AG04449 (cell line): Measurements from ENCODE around the gene BTBD7.

Source experiments
- CTCF ChIA-PET: fragments of 350-600 bp; formaldehyde crosslinking; extraction: SDS; loops from one replicate; lab custom pipeline; 2021; ENCODE audit warnings: antibody characterized with exemption; lab: Yijun Ruan, JAX
- POLR2A ChIA-PET: fragments of 400-600, 350-600 bp; formaldehyde crosslinking; extraction: SDS; loops from one replicate; lab custom pipeline; 2020; ENCODE audit warnings: antibody characterized with exemption, inconsistent platforms; lab: Yijun Ruan, JAX
- DNase-seq: peaks from one replicate; pipeline ENCODE4 v3.0.0-alpha.2; 2010; ENCODE audit warnings: low read depth, low spot score
- H3K4me3 ChIP-seq: 2 replicates; pipeline ENCODE4 v1.5.1; 2011; ENCODE audit warnings: low read depth, mild to moderate bottlenecking, control low read depth, low read length
- TF ChIP-seq, protein P1 (sequence below): IDR thresholded peaks from one replicate; pipeline ENCODE4 v1.5.1; 2011; ENCODE audit warnings: mild to moderate bottlenecking, moderate library complexity, low read length, control low read depth, inconsistent platforms; ENCODE audit not compliant: insufficient read depth; ENCODE audit errors: missing control alignments

The BTBD7 gene, protein sequence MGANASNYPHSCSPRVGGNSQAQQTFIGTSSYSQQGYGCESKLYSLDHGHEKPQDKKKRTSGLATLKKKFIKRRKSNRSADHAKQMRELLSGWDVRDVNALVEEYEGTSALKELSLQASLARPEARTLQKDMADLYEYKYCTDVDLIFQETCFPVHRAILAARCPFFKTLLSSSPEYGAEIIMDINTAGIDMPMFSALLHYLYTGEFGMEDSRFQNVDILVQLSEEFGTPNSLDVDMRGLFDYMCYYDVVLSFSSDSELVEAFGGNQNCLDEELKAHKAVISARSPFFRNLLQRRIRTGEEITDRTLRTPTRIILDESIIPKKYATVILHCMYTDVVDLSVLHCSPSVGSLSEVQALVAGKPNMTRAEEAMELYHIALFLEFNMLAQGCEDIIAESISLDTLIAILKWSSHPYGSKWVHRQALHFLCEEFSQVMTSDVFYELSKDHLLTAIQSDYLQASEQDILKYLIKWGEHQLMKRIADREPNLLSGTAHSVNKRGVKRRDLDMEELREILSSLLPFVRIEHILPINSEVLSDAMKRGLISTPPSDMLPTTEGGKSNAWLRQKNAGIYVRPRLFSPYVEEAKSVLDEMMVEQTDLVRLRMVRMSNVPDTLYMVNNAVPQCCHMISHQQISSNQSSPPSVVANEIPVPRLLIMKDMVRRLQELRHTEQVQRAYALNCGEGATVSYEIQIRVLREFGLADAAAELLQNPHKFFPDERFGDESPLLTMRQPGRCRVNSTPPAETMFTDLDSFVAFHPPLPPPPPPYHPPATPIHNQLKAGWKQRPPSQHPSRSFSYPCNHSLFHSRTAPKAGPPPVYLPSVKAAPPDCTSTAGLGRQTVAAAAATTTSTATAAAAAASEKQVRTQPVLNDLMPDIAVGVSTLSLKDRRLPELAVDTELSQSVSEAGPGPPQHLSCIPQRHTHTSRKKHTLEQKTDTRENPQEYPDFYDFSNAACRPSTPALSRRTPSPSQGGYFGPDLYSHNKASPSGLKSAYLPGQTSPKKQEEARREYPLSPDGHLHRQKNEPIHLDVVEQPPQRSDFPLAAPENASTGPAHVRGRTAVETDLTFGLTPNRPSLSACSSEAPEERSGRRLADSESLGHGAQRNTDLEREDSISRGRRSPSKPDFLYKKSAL

DNA sequence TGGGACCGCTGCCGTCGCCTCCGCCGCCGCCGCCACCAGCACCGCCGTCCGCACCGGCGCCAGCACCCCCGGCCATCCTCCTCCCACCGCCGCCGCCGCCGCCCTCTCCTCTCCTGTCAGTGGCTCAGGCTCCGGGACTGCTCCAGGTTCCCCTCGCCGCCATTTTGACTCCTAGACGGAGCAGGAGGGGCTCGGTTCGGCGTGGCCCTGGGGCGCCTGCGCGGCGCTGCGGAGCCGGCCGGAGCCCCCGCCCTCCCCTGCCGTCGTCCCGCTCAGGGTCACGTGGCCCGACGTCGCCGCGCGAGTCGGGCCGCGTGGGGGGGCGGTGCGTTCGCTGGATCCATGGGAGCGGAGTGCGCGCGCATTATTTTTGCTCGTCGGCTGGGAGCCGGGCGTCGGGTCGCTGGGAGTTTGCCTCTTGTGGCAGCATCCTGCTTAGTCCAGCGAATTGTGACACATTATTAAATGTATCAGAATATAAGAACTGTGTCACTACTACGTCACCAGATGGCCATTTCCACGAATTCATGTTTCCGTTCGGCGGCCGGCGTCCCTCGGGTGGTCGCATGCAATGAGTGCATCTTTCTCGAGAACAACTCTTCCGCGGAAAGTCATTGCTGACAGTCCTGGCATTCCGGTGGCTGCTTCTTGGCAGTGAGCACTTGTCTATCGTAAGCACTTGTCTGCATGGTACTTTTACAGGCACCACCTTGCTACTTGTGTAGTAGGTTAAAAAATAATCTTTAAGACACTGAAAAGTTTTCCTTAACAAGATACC, at the start of gene BTBD7:
Gene BTBD7 (minus strand): TSS at position 184 of the 778 bp plus-strand sequence. CDS start 36,985 bp downstream, outside the sequence.
- TF ChIP-seq, protein P1, sequence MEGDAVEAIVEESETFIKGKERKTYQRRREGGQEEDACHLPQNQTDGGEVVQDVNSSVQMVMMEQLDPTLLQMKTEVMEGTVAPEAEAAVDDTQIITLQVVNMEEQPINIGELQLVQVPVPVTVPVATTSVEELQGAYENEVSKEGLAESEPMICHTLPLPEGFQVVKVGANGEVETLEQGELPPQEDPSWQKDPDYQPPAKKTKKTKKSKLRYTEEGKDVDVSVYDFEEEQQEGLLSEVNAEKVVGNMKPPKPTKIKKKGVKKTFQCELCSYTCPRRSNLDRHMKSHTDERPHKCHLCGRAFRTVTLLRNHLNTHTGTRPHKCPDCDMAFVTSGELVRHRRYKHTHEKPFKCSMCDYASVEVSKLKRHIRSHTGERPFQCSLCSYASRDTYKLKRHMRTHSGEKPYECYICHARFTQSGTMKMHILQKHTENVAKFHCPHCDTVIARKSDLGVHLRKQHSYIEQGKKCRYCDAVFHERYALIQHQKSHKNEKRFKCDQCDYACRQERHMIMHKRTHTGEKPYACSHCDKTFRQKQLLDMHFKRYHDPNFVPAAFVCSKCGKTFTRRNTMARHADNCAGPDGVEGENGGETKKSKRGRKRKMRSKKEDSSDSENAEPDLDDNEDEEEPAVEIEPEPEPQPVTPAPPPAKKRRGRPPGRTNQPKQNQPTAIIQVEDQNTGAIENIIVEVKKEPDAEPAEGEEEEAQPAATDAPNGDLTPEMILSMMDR, result no peak
- CTCF ChIA-PET, result no interaction called here
- DNase-seq, result peak; percentile 46
- H3K4me3 ChIP-seq, result peak within 1 kb of the TSS; percentile 84
- POLR2A ChIA-PET, result no interaction called here

GRCh38 chr14:93381644-93382043, 48.8 kb upstream of the BTBD7 start:
- ChIA-PET POLR2A (no interaction called here), CTCF (no interaction called here)
- TF ChIP-seq, protein P1, result no peak

DNA sequence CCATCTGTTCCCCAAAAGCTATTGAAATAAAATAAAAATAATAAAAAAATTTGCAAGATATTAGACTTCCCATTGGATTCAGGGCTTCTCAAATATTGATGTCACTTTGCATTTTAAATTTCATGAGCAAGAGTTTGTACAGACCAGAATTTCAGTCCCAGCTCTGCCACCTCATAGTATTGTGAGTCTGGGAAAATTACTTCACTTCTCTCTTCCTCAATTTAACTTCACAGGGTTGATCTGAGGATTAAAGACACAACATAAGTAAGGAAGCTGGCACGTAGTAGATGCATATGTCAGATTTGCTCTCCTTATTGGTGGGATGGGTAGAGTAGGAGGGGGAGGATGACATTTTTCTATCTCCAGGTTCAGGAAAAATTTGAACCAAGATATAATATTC, 47.0 kb upstream of the BTBD7 start:
- TF ChIP-seq, protein P1, result no peak
- no peak for DNase-seq
- no peak overlapping the region for H3K4me3 ChIP-seq
- ChIA-PET POLR2A (no interaction called here), CTCF (no interaction called here)

More at GRCh38 chr14:93381644-93382043, 48.8 kb upstream of the BTBD7 start:
- no peak overlapping the region for H3K4me3 ChIP-seq
- DNase-seq, result no peak

GRCh38 chr14:93375673-93376156, 42.9 kb upstream of the BTBD7 start:
- TF ChIP-seq, protein P1, result no peak
- CTCF ChIA-PET, result no interaction called here
- DNase-seq, result no peak
- POLR2A ChIA-PET, result no interaction called here
- H3K4me3 ChIP-seq, result no peak overlapping the region

- H3K4me3 ChIP-seq, result no peak overlapping the region
- ChIA-PET POLR2A (no interaction called here), CTCF (no interaction called here)
- DNase-seq, result no peak
- TF ChIP-seq, protein P1, result no peak
Observed at GRCh38 chr14:93369713-93370266, 37.0 kb upstream of the BTBD7 start.
